HG03432 (cell line): ENCODE measurements around the gene CHD9NB.

Experiments used
- ATAC-seq: cut with Tn5 transposase; IDR thresholded peaks from one replicate; pipeline ENCODE4 v1.9.1; 2021; ENCODE audit warnings: mild to moderate bottlenecking, moderate library complexity; ENCODE audit not compliant: unreplicated experiment

The CHD9NB gene

DNA sequence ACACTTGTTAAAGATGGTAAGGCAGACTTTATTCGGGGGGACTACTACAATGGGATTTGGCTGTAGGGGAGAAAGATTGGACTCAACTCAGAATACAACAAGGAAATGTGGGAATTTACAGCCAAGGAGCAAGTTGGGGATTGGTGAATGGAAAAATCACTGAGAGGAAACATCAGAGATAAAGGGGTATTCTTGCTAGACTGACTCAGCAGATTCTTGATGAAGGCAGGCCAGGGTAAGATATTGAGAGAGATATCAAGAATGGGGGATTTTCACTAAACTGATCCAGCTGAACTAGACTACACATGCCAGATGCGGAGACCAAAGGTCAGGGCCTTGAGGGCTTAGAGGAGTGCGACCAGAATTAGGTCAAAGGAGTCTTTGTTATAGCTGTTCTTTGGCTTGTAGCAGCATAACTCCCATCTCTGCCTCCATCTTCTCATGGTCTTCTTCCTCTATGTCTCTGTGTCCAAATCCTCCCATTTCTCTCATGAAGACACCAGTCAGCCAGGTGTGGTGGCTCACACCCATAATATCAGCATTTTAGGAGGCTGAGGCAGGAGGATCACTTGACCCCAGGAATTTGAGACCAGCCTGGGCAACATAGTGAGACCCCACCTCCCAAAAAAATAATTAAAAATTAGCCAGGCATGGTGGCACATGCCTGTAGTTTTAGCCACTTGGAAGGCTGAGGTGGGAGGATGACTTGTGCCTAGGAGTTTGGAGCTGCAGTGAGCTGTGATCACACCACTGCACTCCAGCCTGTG is 17.3 kb downstream of the CHD9NB start:
- no peak for ATAC-seq

DNA sequence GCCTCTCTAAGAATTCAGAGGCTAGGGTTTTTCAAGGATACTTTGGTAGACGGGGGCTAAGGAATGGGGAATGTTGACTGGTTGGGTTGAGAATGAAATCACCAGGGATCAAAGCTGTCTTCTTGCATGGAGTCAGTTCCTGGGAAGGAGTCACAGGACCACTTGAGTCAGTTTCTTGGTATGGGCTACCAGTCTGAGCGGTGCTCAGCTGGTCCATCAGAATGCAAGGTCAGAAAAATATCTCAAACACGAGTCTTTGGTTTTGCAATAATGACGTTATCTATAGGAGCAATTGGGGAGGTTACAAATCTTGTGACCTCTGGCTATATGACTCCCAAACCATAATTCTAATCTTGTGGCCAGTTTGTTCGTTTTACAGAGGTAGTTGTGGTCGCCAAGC is 18.4 kb downstream of the CHD9NB start:
- ATAC-seq = no peak

DNA sequence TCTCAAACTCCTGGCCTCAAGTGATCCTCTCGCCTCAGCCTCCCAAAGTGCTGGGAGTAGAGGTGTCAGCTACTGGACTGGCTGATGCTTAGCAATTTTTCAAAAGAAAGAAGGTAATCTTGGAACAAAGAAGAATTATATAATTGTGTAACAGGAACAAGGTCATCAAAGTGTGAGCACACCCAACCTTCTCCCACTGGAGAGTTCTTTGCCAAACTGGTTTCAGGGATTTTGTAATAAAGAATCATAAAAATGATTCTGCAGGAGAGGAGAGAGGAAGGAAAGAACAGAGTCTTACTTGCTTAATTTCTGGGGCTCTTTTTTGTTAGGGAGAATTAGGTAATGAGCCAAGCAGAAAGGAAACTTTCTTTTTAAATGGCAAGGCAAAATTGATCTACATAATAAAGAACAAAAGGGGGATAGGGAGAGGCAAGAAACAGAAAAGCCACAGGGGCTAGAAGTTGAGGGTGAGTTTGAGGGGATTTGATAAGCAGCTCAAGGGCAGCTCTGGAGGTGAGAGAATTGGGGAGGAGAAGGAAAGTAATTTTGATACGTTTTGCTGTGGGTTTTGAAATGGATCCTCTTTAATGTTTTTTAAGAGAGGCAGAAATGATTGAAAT is 21.3 kb downstream of the CHD9NB start:
- no peak for ATAC-seq

DNA sequence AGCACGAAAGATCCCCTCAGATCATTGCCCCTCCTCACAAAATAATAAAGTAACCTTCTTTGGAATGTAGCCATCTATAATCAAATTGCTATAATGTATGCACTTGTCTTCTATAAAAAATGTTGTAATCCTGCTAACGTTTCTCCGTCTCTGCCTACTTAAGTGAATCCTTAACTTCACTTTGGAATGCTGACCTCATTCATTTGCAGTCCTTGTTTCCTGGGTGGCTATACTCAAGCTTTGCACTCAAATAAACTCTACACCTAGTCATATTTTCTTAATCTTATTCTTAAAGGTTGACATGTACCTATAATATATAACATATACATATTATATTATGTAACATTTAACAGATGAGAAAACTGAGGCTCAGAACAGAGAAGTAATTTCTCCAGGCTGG is 22.7 kb downstream of the CHD9NB start:
- no peak for ATAC-seq

DNA sequence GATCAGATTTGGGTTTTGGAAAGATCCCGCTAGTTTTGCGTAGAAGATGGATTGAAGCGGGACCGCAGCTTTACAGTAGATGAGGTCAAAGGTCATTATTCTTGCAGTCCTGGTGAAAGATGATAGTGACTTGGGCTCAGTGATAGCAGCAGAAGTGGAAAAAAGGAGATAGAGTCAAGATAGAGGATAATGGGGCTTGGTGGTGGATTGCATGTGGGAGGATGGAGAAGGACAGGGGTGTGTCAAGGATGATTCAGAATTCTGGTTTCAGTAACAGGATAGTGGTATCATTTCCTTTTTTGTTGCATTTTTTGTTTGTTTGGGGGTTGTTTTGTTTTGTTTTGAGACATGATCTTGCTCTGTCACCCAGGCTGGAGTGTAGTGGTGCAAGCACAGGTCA is 28.7 kb downstream of the CHD9NB start:
- no peak for ATAC-seq

DNA sequence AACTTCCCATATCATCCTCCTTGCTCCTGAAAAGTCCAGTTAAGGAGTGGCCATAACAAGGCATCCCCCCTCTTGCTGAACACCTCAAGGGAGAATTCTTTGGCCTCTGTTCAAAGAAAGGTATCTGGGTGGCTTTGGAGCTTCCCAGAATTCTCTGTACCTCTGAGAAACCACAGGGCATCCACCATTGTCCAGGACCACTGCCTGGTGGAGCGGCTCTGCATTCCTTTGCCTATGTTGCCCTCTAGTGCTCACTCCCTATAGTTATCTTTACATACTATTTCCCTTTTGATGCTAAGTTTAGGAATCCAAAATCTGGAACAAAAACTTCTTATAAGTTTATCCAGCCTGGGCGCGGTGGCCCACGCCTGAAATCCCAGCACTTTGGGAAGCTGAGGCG is 30.3 kb downstream of the CHD9NB start:
- peak; percentile 57 for ATAC-seq

DNA sequence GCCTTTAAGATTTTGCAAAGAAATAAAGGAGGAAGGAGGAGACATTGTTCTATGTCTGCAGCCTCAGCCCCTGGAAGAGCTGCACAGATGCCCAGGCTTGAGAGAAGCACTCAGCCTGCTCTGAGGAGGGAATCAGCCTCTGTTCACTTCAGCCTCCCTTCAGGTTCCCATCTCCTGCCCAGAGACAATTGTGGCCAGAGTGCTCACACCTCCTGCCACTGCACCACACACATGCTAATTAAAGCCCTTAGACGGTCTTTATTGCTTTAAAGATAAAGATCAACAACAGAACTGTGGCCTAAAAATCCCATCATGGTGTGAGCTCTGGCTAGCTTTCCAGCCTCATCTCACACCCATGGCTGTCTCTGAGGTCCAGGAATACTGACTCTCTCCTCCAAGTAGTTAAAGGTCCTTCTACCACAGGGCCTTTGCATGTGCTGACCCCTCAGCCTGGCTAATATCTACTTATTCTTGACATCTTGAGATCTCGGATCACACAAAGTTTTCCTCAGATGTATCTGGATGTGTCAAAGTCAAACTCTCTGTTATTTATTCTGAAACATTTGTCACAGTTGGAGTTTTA is 33.8 kb downstream of the CHD9NB start:
- no peak for ATAC-seq

DNA sequence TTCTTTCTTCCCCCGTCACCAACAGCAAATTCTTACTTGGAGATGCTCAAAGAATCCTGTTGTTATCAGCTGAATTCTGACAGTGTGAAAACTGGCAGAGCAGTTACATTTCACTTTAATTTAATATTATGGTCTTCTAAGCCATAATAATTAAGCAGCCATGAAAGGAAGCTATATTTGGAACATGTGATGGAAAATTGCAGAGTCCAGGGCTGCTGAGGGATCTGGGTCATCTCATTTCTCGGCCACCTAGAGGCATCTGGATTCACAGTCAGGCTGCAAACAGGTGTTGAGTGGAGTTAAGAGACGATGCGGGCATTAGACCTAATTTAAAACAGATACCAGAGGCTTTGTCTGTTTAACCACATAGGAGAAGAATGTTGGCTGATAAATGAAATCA is 38.4 kb downstream of the CHD9NB start:
- ATAC-seq = no peak

DNA sequence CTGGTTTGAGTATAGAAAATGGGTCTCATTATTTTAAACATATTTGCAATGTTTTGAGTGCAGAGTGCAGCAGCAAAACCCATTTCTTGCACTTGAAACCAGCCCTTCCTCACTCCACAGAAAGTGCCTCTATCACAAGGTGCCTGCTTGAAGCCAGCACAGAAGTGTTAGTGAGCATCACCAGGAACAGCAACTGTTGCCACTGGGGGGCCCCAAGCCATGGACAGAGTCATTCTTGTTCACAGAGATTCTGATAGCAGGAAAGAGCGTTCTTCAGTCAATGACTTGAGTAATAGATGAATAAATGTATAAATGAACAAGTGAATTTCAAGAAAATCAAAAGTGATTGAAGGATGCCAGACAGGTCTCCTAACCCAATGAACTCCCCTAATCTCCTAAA is 45.6 kb downstream of the CHD9NB start:
- no peak for ATAC-seq

DNA sequence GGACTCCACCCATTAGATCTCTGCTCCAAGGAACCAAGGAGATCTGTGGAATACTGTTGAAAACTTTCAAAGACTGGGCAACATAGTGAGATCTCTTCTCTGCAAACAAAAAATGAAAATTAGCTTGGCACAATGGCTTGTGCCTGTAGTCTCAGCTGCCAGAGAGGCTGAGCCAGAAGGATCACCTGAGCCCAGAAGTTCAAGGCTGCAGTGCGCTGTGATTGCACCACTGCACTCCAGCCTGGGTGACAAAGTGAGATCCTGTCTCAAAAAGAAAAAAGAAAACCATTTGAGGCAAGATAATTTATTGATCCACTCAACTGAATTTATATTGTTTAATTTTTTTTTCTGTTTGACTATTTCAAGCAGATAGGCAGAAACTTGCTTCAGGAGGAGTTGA is 54.8 kb downstream of the CHD9NB start:
- ATAC-seq = no peak

DNA sequence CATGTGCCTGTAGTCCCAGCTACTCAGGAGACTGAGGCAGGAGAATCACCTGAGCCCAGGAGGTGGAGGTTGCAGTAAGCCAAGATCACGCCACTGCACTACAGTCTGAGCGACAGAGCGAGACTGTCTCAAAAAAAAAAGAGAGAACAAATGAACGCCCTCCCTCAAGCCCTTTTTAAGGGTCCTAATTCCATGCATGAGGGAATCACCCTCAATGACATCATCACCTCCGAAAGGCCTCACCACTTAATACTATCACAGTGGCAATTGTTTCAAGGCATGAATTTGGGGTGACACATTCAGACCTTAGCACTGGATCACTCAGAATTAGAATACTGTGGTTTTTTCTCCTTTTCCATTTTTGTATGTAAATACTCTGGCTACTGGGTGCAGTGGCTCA is 57.8 kb downstream of the CHD9NB start:
- ATAC-seq = no peak

DNA sequence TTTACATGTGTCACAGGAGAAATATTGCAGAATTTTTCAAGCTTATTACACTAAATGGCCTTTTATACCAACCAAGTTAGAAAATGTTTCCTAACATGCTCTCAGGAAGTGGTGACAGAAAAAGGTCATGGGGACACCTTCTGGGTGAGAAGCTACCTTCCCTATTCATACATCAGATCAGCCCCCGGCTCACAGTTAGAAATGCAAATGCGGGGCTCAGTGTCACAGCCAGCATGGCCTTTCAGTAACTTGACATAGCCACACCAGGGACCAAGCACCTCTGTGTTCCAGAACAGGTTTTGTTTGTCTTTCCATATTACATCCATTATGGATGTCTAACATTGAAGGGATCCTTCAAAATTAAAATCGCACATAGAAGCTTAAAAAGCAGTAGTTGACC is 59.5 kb downstream of the CHD9NB start:
- ATAC-seq = no peak

DNA sequence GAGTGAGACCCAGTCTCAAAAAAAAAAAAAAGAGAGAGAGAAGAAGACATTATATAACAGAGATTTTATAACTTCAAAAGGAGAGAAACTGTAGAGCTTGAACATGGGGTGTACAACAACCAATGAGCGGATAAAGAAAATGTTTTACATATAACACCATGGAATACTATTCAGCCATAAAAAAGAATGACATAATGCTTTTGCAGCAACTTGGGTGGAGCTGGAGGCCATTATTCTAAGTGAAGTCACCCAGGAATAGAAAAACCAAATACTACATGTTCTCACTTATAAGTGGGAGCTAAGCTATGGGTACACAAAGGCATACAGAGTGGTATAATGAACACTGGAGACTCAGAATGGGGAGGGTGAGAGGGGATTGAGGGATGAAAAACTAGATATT is 61.1 kb downstream of the CHD9NB start:
- no peak for ATAC-seq
